H9 (cell line): ENCODE data around the gene TMEM181. TPM values are rescaled to one million over a fixed set of nuclear protein-coding genes. Genes with fewer than 3 reads are reported as not detected.

Experiments
- DNase-seq: peaks from one replicate; pipeline ENCODE4 v3.0.0-alpha.2; 2017
- H2AFZ ChIP-seq: one replicate; pipeline ENCODE4 v1.6.1; 2013; ENCODE audit warnings: mild to moderate bottlenecking, low read length, control low read depth, moderate library complexity
- H2AK5ac ChIP-seq: 2 replicates; pipeline ENCODE4 v1.6.1; 2013; ENCODE audit warnings: low read length, control low read depth, mixed read lengths; ENCODE audit not compliant: insufficient read length
- H2BK120ac ChIP-seq: one replicate; pipeline ENCODE4 v1.6.1; 2013; ENCODE audit warnings: low read depth, mild to moderate bottlenecking, low read length, control low read depth, inconsistent platforms; ENCODE audit not compliant: poor library complexity, severe bottlenecking
- H2BK12ac ChIP-seq: 2 replicates; pipeline ENCODE4 v1.6.1; 2013; ENCODE audit warnings: low read length, control low read depth, mixed read lengths, low read depth; ENCODE audit not compliant: insufficient read length
- H2BK15ac ChIP-seq: 2 replicates; pipeline ENCODE4 v1.6.1; 2013; ENCODE audit warnings: low read depth, low read length, control low read depth
- H2BK20ac ChIP-seq: one replicate; pipeline ENCODE4 v1.6.1; 2013; ENCODE audit warnings: low read depth, mild to moderate bottlenecking, low read length, control low read depth, inconsistent platforms; ENCODE audit not compliant: poor library complexity, severe bottlenecking
- H2BK5ac ChIP-seq: 2 replicates; pipeline ENCODE4 v1.6.1; 2013; ENCODE audit warnings: low read length, control low read depth, mixed read lengths; ENCODE audit not compliant: insufficient read length
- H3K14ac ChIP-seq: 2 replicates; pipeline ENCODE4 v1.6.1; 2013; ENCODE audit warnings: low read length, control low read depth; ENCODE audit not compliant: insufficient read depth
- H3K18ac ChIP-seq: 2 replicates; pipeline ENCODE4 v1.6.1; 2013; ENCODE audit warnings: low read depth, mild to moderate bottlenecking, mixed read lengths, low read length, control low read depth; ENCODE audit not compliant: insufficient read length
- H3K23ac ChIP-seq: 2 replicates; pipeline ENCODE4 v1.6.1; 2013; ENCODE audit warnings: low read length, control low read depth, mixed read lengths, low read depth; ENCODE audit not compliant: insufficient read length
- H3K23me2 ChIP-seq: 2 replicates; pipeline ENCODE4 v1.6.1; 2013; ENCODE audit warnings: low read depth, mild to moderate bottlenecking, mixed read lengths, low read length, control low read depth; ENCODE audit not compliant: insufficient read length, poor library complexity, severe bottlenecking
- H3K27ac ChIP-seq: 2 replicates; pipeline ENCODE4 v1.5.1; 2013; ENCODE audit warnings: low read length, control low read depth, mixed read lengths, low read depth; ENCODE audit not compliant: insufficient read length
- H3K27me3 ChIP-seq: 2 replicates; pipeline ENCODE4 v1.6.1; 2013; ENCODE audit warnings: low read length, control low read depth, inconsistent platforms; ENCODE audit not compliant: insufficient read depth
- H3K4ac ChIP-seq: 2 replicates; pipeline ENCODE4 v1.6.1; 2013; ENCODE audit warnings: low read depth, mild to moderate bottlenecking, control low read depth, inconsistent platforms, low read length, moderate library complexity
- H3K4me1 ChIP-seq: 2 replicates; pipeline ENCODE4 v1.6.1; 2013; ENCODE audit warnings: low read length, control low read depth, inconsistent platforms; ENCODE audit not compliant: insufficient read depth
- H3K4me2 ChIP-seq: 2 replicates; pipeline ENCODE4 v1.6.1; 2013; ENCODE audit warnings: low read length, control low read depth, mixed read lengths; ENCODE audit not compliant: insufficient read length, insufficient read depth
- H3K56ac ChIP-seq: 2 replicates; pipeline ENCODE4 v1.6.1; 2013; ENCODE audit warnings: low read depth, mild to moderate bottlenecking, mixed read lengths, low read length, control low read depth; ENCODE audit not compliant: insufficient read length
- H3K79me1 ChIP-seq: 2 replicates; pipeline ENCODE4 v1.6.1; 2013; ENCODE audit warnings: low read depth, mild to moderate bottlenecking, moderate library complexity, low read length, control low read depth, inconsistent platforms; ENCODE audit not compliant: insufficient read depth, poor library complexity, severe bottlenecking
- H3K79me2 ChIP-seq: 2 replicates; pipeline ENCODE4 v1.6.1; 2013; ENCODE audit warnings: low read length, control low read depth, inconsistent platforms; ENCODE audit not compliant: insufficient read depth
- H3K9ac ChIP-seq: 2 replicates; pipeline ENCODE4 v1.6.1; 2013; ENCODE audit warnings: low read length, control low read depth, mixed read lengths; ENCODE audit not compliant: insufficient read length; ENCODE audit errors: extremely low read depth
- H3K9me3 ChIP-seq: one replicate; pipeline ENCODE4 v1.6.1; 2013; ENCODE audit warnings: low read depth, low read length, inconsistent platforms; ENCODE audit not compliant: control insufficient read depth
- H3T11ph ChIP-seq: one replicate; pipeline ENCODE4 v1.6.1; 2013; ENCODE audit warnings: mild to moderate bottlenecking, low read length, control low read depth, inconsistent platforms
- H4K20me1 ChIP-seq: one replicate; pipeline ENCODE4 v1.6.1; 2013; ENCODE audit not compliant: control insufficient read depth, insufficient read length, insufficient read depth
- H4K5ac ChIP-seq: 2 replicates; pipeline ENCODE4 v1.6.1; 2013; ENCODE audit warnings: low read depth, mild to moderate bottlenecking, mixed read lengths, low read length, control low read depth; ENCODE audit not compliant: insufficient read length
- H4K8ac ChIP-seq: replicated peaks from 2 replicates; pipeline ENCODE4 v1.6.1; 2013; ENCODE audit warnings: low read length, control low read depth, mixed read lengths, low read depth; ENCODE audit not compliant: insufficient read length
- H4K91ac ChIP-seq: 2 replicates; pipeline ENCODE4 v1.6.1; 2013; ENCODE audit warnings: low read depth, mild to moderate bottlenecking, moderate library complexity, mixed read lengths, low read length, control low read depth; ENCODE audit not compliant: insufficient read length
- H3K27ac Mint-ChIP-seq, 3 experiments: 2 replicates in 2 of 3; 3 replicates in 1 of 3; pipeline ENCODE4 v1.8.0; 2020 to 2021; ENCODE audit warnings: mixed read lengths in 3 of 3, mild to moderate bottlenecking in 1 of 3, moderate library complexity in 1 of 3
- H3K27me3 Mint-ChIP-seq: 2 replicates; pipeline ENCODE4 v1.8.0; 2021; ENCODE audit warnings: low read depth, mild to moderate bottlenecking, moderate library complexity, mixed read lengths
- H3K36me3 Mint-ChIP-seq, 3 experiments: 2 replicates in 2 of 3; 3 replicates in 1 of 3; pipeline ENCODE4 v1.8.0; 2020 to 2021; ENCODE audit warnings: low read depth in 3 of 3, mixed read lengths in 3 of 3; ENCODE audit not compliant: insufficient read depth in 1 of 3
- H3K4me1 Mint-ChIP-seq, 2 experiments: 2 replicates each; pipeline ENCODE4 v1.8.0; 2020; ENCODE audit warnings: mixed read lengths in 2 of 2
- H3K4me3 Mint-ChIP-seq, 2 experiments: 2 replicates in 1 of 2; 3 replicates in 1 of 2; pipeline ENCODE4 v1.8.0; 2020 to 2021; ENCODE audit warnings: mild to moderate bottlenecking in 2 of 2, mixed read lengths in 2 of 2, moderate library complexity in 1 of 2
- H3K9me3 Mint-ChIP-seq, 2 experiments: 2 replicates in 1 of 2; 3 replicates in 1 of 2; pipeline ENCODE4 v1.8.0; 2020; ENCODE audit warnings: mild to moderate bottlenecking in 2 of 2, mixed read lengths in 2 of 2, moderate library complexity in 1 of 2
- CTCF ChIP-seq: fragments of 200-600 bp; sonication (generic); conservative IDR thresholded peaks from 3 replicates; pipeline ENCODE4 v1.8.0; 2021; ENCODE audit warnings: antibody characterized with exemption, mild to moderate bottlenecking
- WGBS: extraction: QIAGEN DNeasy Blood & Tissue Kit; methylation state at CpG from one replicate; pipeline ENCODE4 v1.1.7; 2013; ENCODE audit warnings: missing lambda C conversion rate, low lambda C conversion rate, mixed read lengths; ENCODE audit not compliant: insufficient read length; ENCODE audit errors: extremely low coverage; 5-methylcytosine and 5-hydroxymethylcytosine counted together
- total RNA-seq: library from RNA; stranded (reverse); gene quantifications from 2 replicates; pipeline ENCODE4 v1.2.1, GENCODE V29; 2021

TMEM181 gene
- total RNA-seq, 1 experiment from 2014 or later = 24.4 TPM

GRCh38 chr6:158522616-158523015, 37.3 kb upstream of the TMEM181 start:
- no peak overlapping the region for H3K27ac Mint-ChIP-seq
- no peak overlapping the region for H3K4ac ChIP-seq
- H3K4me3 Mint-ChIP-seq = no peak overlapping the region
- H4K8ac ChIP-seq = no peak overlapping the region
- H2BK15ac ChIP-seq = no peak overlapping the region
- H3K9me3 ChIP-seq = no peaks in the 10 kb centered on the region
- no peaks in the 10 kb centered on the region for H3K79me2 ChIP-seq
- H3K36me3 Mint-ChIP-seq = no peaks in the 10 kb centered on the region; a peak in 1 of 7 replicates
- H3T11ph ChIP-seq = no peak overlapping the region
- no peak overlapping the region for H2AFZ ChIP-seq
- H4K91ac ChIP-seq = no peak overlapping the region
- H3K79me1 ChIP-seq = no peaks in the 10 kb centered on the region
- no peak overlapping the region for H4K5ac ChIP-seq
- no CpG with 5 or more reads among the region's 11 CpGs for WGBS
- peaks cover 32% of the 10 kb centered on the region for H3K27me3 Mint-ChIP-seq
- H2BK5ac ChIP-seq = no peak overlapping the region
- no peaks in the 10 kb centered on the region for H3K27me3 ChIP-seq
- no peak for TF ChIP-seq CTCF
- H3K23me2 ChIP-seq = no peaks in the 10 kb centered on the region
- no peak overlapping the region for H2BK20ac ChIP-seq
- H3K9ac ChIP-seq = no peak overlapping the region
- H3K4me2 ChIP-seq = no peak overlapping the region
- no peaks in the 10 kb centered on the region for H3K4me1 ChIP-seq
- H3K27ac ChIP-seq = no peak overlapping the region
- H3K4me1 Mint-ChIP-seq = peaks cover 12 to 14% of the 10 kb centered on the region in 2 experiments
- no peaks in the 10 kb centered on the region for H4K20me1 ChIP-seq
- H3K23ac ChIP-seq = no peak overlapping the region
- no peak overlapping the region for H3K14ac ChIP-seq
- no peak overlapping the region for H3K56ac ChIP-seq
- H3K9me3 Mint-ChIP-seq = peaks cover 9 to 13% of the 10 kb centered on the region in 2 experiments
- no peak overlapping the region for H2BK12ac ChIP-seq
- H2AK5ac ChIP-seq = no peak overlapping the region
- no peak overlapping the region for H3K18ac ChIP-seq
- no peak overlapping the region for H2BK120ac ChIP-seq
- DNase-seq = peak; percentile 14
